HG02852 (cell line): ENCODE results near the gene NF1.

ENCODE experiments used
- ATAC-seq: cut with Tn5 transposase; IDR thresholded peaks from one replicate; pipeline ENCODE4 v1.9.1; 2021; ENCODE audit warnings: mild to moderate bottlenecking, moderate library complexity; ENCODE audit not compliant: unreplicated experiment

Gene NF1

GRCh38 chr17:31397256-31397939 is 302.6 kb downstream of the NF1 start:
- ATAC-seq = no peak

- ATAC-seq = no peak
Measured at GRCh38 chr17:31398381-31399311, 303.9 kb downstream of the NF1 start.

GRCh38 chr17:31400481-31400950 is 305.7 kb downstream of the NF1 start:
- no peak for ATAC-seq

GRCh38 chr17:31401456-31402254 is 306.9 kb downstream of the NF1 start:
- ATAC-seq = no peak

GRCh38 chr17:31404028-31404949 is 309.5 kb downstream of the NF1 start:
- no peak for ATAC-seq

GRCh38 chr17:31405890-31406371 is 311.2 kb downstream of the NF1 start:
- ATAC-seq = no peak

- ATAC-seq = no peak
Measured at GRCh38 chr17:31408586-31408985, 313.8 kb downstream of the NF1 start.

GRCh38 chr17:31411707-31412285 is 317.0 kb downstream of the NF1 start:
- ATAC-seq = no peak

GRCh38 chr17:31412511-31412910 is 317.7 kb downstream of the NF1 start:
- no peak for ATAC-seq

GRCh38 chr17:31413081-31413799 is 318.5 kb downstream of the NF1 start:
- no peak for ATAC-seq

GRCh38 chr17:31413874-31414549 is 319.2 kb downstream of the NF1 start:
- ATAC-seq = no peak

GRCh38 chr17:31414550-31414918 is 319.8 kb downstream of the NF1 start:
- ATAC-seq = no peak

- no peak for ATAC-seq
Measured at GRCh38 chr17:31415004-31415454, 320.3 kb downstream of the NF1 start.

- no peak for ATAC-seq
Measured at GRCh38 chr17:31415640-31416502, 321.1 kb downstream of the NF1 start.

- ATAC-seq = no peak
Measured at GRCh38 chr17:31416503-31416923, 321.7 kb downstream of the NF1 start.

- no peak for ATAC-seq
Measured at GRCh38 chr17:31417051-31417792, 322.4 kb downstream of the NF1 start.
